Measurements from ENCODE around the gene PARVB.
A peak's percentile ranks its signal among the peaks of the same experiment; 100 is the strongest.

Gene PARVB

DNA sequence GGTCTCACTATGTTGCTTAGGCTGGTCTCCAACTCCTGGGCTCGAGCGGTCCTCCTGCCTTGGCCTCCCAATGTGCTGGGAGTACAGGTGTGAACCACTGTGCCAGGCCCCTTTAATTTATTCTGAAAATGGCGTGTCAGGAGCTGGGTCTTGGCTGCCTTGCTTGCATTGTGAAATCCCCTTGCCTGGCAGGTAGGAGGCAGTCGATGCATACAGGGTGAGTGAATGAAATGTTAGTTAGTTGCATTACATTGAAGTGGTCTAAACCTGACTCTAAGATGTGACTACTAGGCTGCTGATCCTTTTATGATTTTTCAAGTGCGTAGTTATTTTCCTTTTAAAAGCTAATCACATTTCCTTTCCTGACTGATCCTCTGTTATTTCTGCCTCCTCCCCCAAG is 42.9 kb downstream of the PARVB start:
- no peaks in the 10 kb centered on the region for H3K9me3 ChIP-seq (replicated peaks in 1 of 2; ENCODE audit: control insufficient read depth in 2 of 2, insufficient read depth in 1 of 2, low read depth in 1 of 2, low read length in 2 of 2)
- no peak overlapping the region for H4K8ac ChIP-seq (ENCODE audit: low read depth, low read length)
- DNase-seq (ENCODE audit: low spot score): no peak

GRCh38 chr22:44067901-44068300 is 43.8 kb downstream of the PARVB start:
- H3K27me3 ChIP-seq (ENCODE audit: control insufficient read depth in 3 of 3, insufficient read depth in 3 of 3, low read depth in 1 of 3, low read length in 3 of 3): peaks cover 0 to 4% (median 0%) of the 10 kb centered on the region in 3 experiments
- no peak overlapping the region for H4K91ac ChIP-seq (ENCODE audit: low read depth, low read length, poor library complexity)
- H3K4me1 ChIP-seq (ENCODE audit: control insufficient read depth in 2 of 2, insufficient read depth in 1 of 2, low read depth in 1 of 2, low read length in 2 of 2): peaks cover 0 to 2% of the 10 kb centered on the region in 2 donors
- peak overlapping the region; percentile 2 for H2BK15ac ChIP-seq (ENCODE audit: low read length)
- no peak for DNase-seq (ENCODE audit: low spot score)
- peak overlapping the region; percentile 65 for H3K18ac ChIP-seq (ENCODE audit: low read length)
- peak overlapping the region; percentile 36 for H3K9ac ChIP-seq (ENCODE audit: low read depth, low read length, poor library complexity)
- H3K4ac ChIP-seq (ENCODE audit: low read length): no peak overlapping the region
- no peaks in the 10 kb centered on the region for H3K79me1 ChIP-seq (ENCODE audit: low read depth, low read length)
- H2AK5ac ChIP-seq (ENCODE audit: low read depth, low read length): peak overlapping the region; percentile 88
- no peak overlapping the region for H3K23ac ChIP-seq (ENCODE audit: low read depth, low read length, poor library complexity)
- no peak overlapping the region for H3K14ac ChIP-seq (ENCODE audit: low read length)
- H2BK120ac ChIP-seq (ENCODE audit: low read depth, low read length): no peak overlapping the region
- H3K27ac ChIP-seq (replicated peaks; ENCODE audit: low read length): no peak overlapping the region
- H3K4me3 ChIP-seq (ENCODE audit: low read length in 2 of 2): no peak overlapping the region
- H2BK12ac ChIP-seq (ENCODE audit: low read length): peak overlapping the region; percentile 31
- H3K9me3 ChIP-seq (replicated peaks in 1 of 2; ENCODE audit: control insufficient read depth in 2 of 2, insufficient read depth in 1 of 2, low read depth in 1 of 2, low read length in 2 of 2): no peaks in the 10 kb centered on the region
- no peak overlapping the region for H4K8ac ChIP-seq (ENCODE audit: low read depth, low read length)
- peak overlapping the region; percentile 54 for H2BK5ac ChIP-seq (ENCODE audit: low read length)
- no peaks in the 10 kb centered on the region for H3K36me3 ChIP-seq (replicated peaks in 1 of 2; ENCODE audit: control insufficient read depth in 2 of 2, insufficient read depth in 2 of 2, low read length in 2 of 2)
- WGBS, 2 donors (ENCODE audit: extremely low coverage in 2 of 2, insufficient read length in 2 of 2, insufficient replicate concordance in 1 of 2): no CpG with 5 or more reads among the region's 10 CpGs
- no peak overlapping the region for H3K4me2 ChIP-seq (ENCODE audit: insufficient read depth, low read length, poor library complexity, severe bottlenecking)
- no peak overlapping the region for H2AFZ ChIP-seq (ENCODE audit: low read length)

More for the DNA sequence above, 42.9 kb downstream of the PARVB start:
- Histone ChIP-seq H2BK120ac (ENCODE audit: low read depth, low read length) (peak overlapping the region; percentile 83), H3K4me2 (ENCODE audit: insufficient read depth, low read length, poor library complexity, severe bottlenecking) (no peak overlapping the region), H2BK15ac (ENCODE audit: low read length) (peak overlapping the region; percentile 27), H3K23ac (ENCODE audit: low read depth, low read length, poor library complexity) (peak overlapping the region; percentile 89), H3K18ac (ENCODE audit: low read length) (no peak overlapping the region), H2BK5ac (ENCODE audit: low read length) (peak overlapping the region; percentile 54), H3K27ac (replicated peaks; ENCODE audit: low read length) (no peak overlapping the region), H3K14ac (ENCODE audit: low read length) (peak overlapping the region; percentile 12), H3K4ac (ENCODE audit: low read length) (peak overlapping the region; percentile 10), H3K79me1 (ENCODE audit: low read depth, low read length) (no peaks in the 10 kb centered on the region), H3K4me3 (ENCODE audit: low read length in 2 of 2) (no peak overlapping the region), H3K36me3 (replicated peaks in 1 of 2; ENCODE audit: control insufficient read depth in 2 of 2, insufficient read depth in 2 of 2, low read length in 2 of 2) (no peaks in the 10 kb centered on the region), H3K4me1 (ENCODE audit: control insufficient read depth in 2 of 2, insufficient read depth in 1 of 2, low read depth in 1 of 2, low read length in 2 of 2) (peaks cover 0 to 6% of the 10 kb centered on the region in 2 donors), H2AK5ac (ENCODE audit: low read depth, low read length) (no peak overlapping the region), H3K27me3 (ENCODE audit: control insufficient read depth in 3 of 3, insufficient read depth in 3 of 3, low read depth in 1 of 3, low read length in 3 of 3) (peaks cover 0 to 2% (median 0%) of the 10 kb centered on the region in 3 experiments), H3K9ac (ENCODE audit: low read depth, low read length, poor library complexity) (no peak overlapping the region), H2AFZ (ENCODE audit: low read length) (no peak overlapping the region), H2BK12ac (ENCODE audit: low read length) (no peak overlapping the region), H4K91ac (ENCODE audit: low read depth, low read length, poor library complexity) (no peak overlapping the region)
- no CpG with 5 or more reads among the region's 5 CpGs for WGBS, 2 donors (ENCODE audit: extremely low coverage in 2 of 2, insufficient read length in 2 of 2, insufficient replicate concordance in 1 of 2)

DNA sequence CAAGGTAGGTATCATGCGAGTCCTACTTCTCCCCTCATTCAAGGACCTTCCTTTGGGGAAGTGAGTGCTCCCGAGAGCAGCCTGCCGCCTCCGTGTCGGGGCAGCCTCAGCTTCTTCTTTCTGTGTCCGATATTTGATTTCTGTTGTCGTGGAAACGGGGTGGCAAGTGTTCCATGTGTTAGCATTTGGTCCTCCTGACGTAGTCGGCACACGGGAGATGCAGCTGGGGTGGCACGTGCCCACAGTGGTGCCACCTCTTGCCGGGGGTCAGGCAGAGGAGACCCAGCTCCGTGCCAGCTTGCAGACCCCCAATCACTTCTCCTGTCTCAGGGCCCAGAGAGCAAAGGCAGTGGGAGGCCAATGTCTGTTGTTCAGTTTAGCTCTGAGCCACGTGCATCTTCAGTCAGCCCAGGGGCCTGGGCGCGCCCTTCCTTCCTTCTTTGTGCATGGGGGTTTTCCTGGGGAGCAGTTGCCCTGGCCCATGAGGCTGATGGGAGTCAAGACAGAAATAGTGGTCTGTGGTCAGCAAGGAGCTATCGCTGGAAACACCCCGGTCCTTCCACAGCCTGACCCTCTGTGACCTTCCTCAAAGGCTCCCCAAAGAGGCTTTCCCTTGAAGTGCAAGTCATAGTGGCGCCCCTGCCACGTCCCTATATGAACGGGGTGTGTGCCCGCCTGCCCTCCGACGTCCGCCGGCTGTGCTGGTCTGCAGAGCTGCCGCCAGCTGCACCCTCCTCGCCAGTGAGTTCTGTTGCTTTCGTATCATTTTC is 44.5 kb downstream of the PARVB start:
- H3K4me1 ChIP-seq (ENCODE audit: control insufficient read depth in 2 of 2, insufficient read depth in 1 of 2, low read depth in 1 of 2, low read length in 2 of 2): peaks cover 0 to 2% of the 10 kb centered on the region in 2 donors
- peak overlapping the region; percentile 85 for H2BK5ac ChIP-seq (ENCODE audit: low read length)
- H3K18ac ChIP-seq (ENCODE audit: low read length): peak overlapping the region; percentile 69
- H3K23ac ChIP-seq (ENCODE audit: low read depth, low read length, poor library complexity): peak overlapping the region; percentile 77
- H3K79me1 ChIP-seq (ENCODE audit: low read depth, low read length): no peaks in the 10 kb centered on the region
- H2AK5ac ChIP-seq (ENCODE audit: low read depth, low read length): peak overlapping the region; percentile 88
- no peaks in the 10 kb centered on the region for H3K9me3 ChIP-seq (replicated peaks in 1 of 2; ENCODE audit: control insufficient read depth in 2 of 2, insufficient read depth in 1 of 2, low read depth in 1 of 2, low read length in 2 of 2)
- peak overlapping the region; percentile 2 for H2BK15ac ChIP-seq (ENCODE audit: low read length)
- no peak overlapping the region for H2BK120ac ChIP-seq (ENCODE audit: low read depth, low read length)
- peak overlapping the region; percentile 57 for H3K4ac ChIP-seq (ENCODE audit: low read length)
- H3K36me3 ChIP-seq (replicated peaks in 1 of 2; ENCODE audit: control insufficient read depth in 2 of 2, insufficient read depth in 2 of 2, low read length in 2 of 2): no peaks in the 10 kb centered on the region
- H3K27me3 ChIP-seq (ENCODE audit: control insufficient read depth in 3 of 3, insufficient read depth in 3 of 3, low read depth in 1 of 3, low read length in 3 of 3): peaks cover 0 to 6% (median 0%) of the 10 kb centered on the region in 3 experiments
- no peak for DNase-seq (ENCODE audit: low spot score)
- H4K91ac ChIP-seq (ENCODE audit: low read depth, low read length, poor library complexity): no peak overlapping the region
- no peak overlapping the region for H2BK12ac ChIP-seq (ENCODE audit: low read length)
- H2AFZ ChIP-seq (ENCODE audit: low read length): no peak overlapping the region
- no peak overlapping the region for H3K27ac ChIP-seq (replicated peaks; ENCODE audit: low read length)
- H3K14ac ChIP-seq (ENCODE audit: low read length): peak overlapping the region; percentile 87
- H3K9ac ChIP-seq (ENCODE audit: low read depth, low read length, poor library complexity): peak overlapping the region; percentile 72
- peak overlapping the region; percentile 74 for H4K8ac ChIP-seq (ENCODE audit: low read depth, low read length)
- no peak overlapping the region for H3K4me2 ChIP-seq (ENCODE audit: insufficient read depth, low read length, poor library complexity, severe bottlenecking)
- H3K4me3 ChIP-seq (ENCODE audit: low read length in 2 of 2): no peak overlapping the region
- WGBS, 2 donors (ENCODE audit: extremely low coverage in 2 of 2, insufficient read length in 2 of 2, insufficient replicate concordance in 1 of 2): no CpG with 5 or more reads among the region's 30 CpGs

- Histone ChIP-seq H3K4me3 (ENCODE audit: low read length in 2 of 2) (no peak overlapping the region), H3K27ac (replicated peaks; ENCODE audit: low read length) (no peak overlapping the region), H3K4me1 (ENCODE audit: control insufficient read depth in 2 of 2, insufficient read depth in 1 of 2, low read depth in 1 of 2, low read length in 2 of 2) (peaks cover 7 to 10% of the 10 kb centered on the region in 2 donors), H3K4ac (ENCODE audit: low read length) (no peak overlapping the region), H2BK15ac (ENCODE audit: low read length) (no peak overlapping the region), H2AFZ (ENCODE audit: low read length) (no peak overlapping the region), H3K79me1 (ENCODE audit: low read depth, low read length) (no peaks in the 10 kb centered on the region), H3K18ac (ENCODE audit: low read length) (no peak overlapping the region), H3K9me3 (replicated peaks in 1 of 2; ENCODE audit: control insufficient read depth in 2 of 2, insufficient read depth in 1 of 2, low read depth in 1 of 2, low read length in 2 of 2) (no peaks in the 10 kb centered on the region), H3K14ac (ENCODE audit: low read length) (no peak overlapping the region), H3K4me2 (ENCODE audit: insufficient read depth, low read length, poor library complexity, severe bottlenecking) (no peak overlapping the region), H4K91ac (ENCODE audit: low read depth, low read length, poor library complexity) (no peak overlapping the region), H3K27me3 (ENCODE audit: control insufficient read depth in 3 of 3, insufficient read depth in 3 of 3, low read depth in 1 of 3, low read length in 3 of 3) (peaks cover 0 to 3% (median 0%) of the 10 kb centered on the region in 3 experiments), H3K23ac (ENCODE audit: low read depth, low read length, poor library complexity) (no peak overlapping the region), H2BK5ac (ENCODE audit: low read length) (no peak overlapping the region), H2BK12ac (ENCODE audit: low read length) (no peak overlapping the region), H4K8ac (ENCODE audit: low read depth, low read length) (no peak overlapping the region), H3K36me3 (replicated peaks in 1 of 2; ENCODE audit: control insufficient read depth in 2 of 2, insufficient read depth in 2 of 2, low read length in 2 of 2) (no peaks in the 10 kb centered on the region), H3K9ac (ENCODE audit: low read depth, low read length, poor library complexity) (no peak overlapping the region), H2BK120ac (ENCODE audit: low read depth, low read length) (no peak overlapping the region), H2AK5ac (ENCODE audit: low read depth, low read length) (no peak overlapping the region)
- DNase-seq (ENCODE audit: low spot score): no peak
- WGBS, 2 donors (ENCODE audit: extremely low coverage in 2 of 2, insufficient read length in 2 of 2, insufficient replicate concordance in 1 of 2): no CpG with 5 or more reads among the region's 5 CpGs
Measured at GRCh38 chr22:44070029-44070428, 45.9 kb downstream of the PARVB start.

Data from neuronal stem cell (in vitro differentiated cells).